T-helper 17 cell (primary cell): Measurements from ENCODE around the gene ARID5B. TPM values are rescaled to one million over a fixed set of nuclear protein-coding genes. Genes with fewer than 3 reads are reported as not detected.
A peak's percentile ranks its signal among the peaks of the same experiment; 100 is the strongest.

ENCODE experiments used
- ATAC-seq: fragments of 150-1000 bp; cut with Tn5 transposase; 2 replicates; pipeline ENCODE4 v1.10.0; 2021; ENCODE audit warnings: mild to moderate bottlenecking, moderate library complexity
- DNase-seq, 3 donors: peaks; one replicate each; pipeline versions ENCODE4 v3.0.0 to v3.0.0-alpha.2; 2020 to 2021
- H3K9me3 ChIP-seq: one replicate; pipeline ENCODE4 v1.7.0; 2013; ENCODE audit warnings: low read length, mild to moderate bottlenecking; ENCODE audit not compliant: control insufficient read depth, poor library complexity, severe bottlenecking
- H3K27ac Mint-ChIP-seq: one replicate; pipeline ENCODE4 v1.8.0; 2022; ENCODE audit warnings: mild to moderate bottlenecking, moderate library complexity, mixed read lengths
- H3K27me3 Mint-ChIP-seq: one replicate; pipeline ENCODE4 v1.8.0; 2022; ENCODE audit warnings: mixed read lengths
- H3K36me3 Mint-ChIP-seq: one replicate; pipeline ENCODE4 v1.8.0; 2022; ENCODE audit warnings: low read depth, mixed read lengths
- H3K4me1 Mint-ChIP-seq: one replicate; pipeline ENCODE4 v1.8.0; 2022; ENCODE audit warnings: mild to moderate bottlenecking, mixed read lengths
- H3K4me3 Mint-ChIP-seq: one replicate; pipeline ENCODE4 v1.8.0; 2022; ENCODE audit warnings: mild to moderate bottlenecking, moderate library complexity, mixed read lengths
- total RNA-seq, 4 donors: library from RNA in 2 of 4; stranded (reverse) in 2 of 4; gene quantifications; one replicate each; pipeline ENCODE4 v1.2.3 and lab custom pipeline; 2022 to 2026

ARID5B gene
- total RNA-seq, 2 donors from 2014 or later: 58.2 to 67.6 TPM

GRCh38 chr10:62043421-62044021, 142.0 kb downstream of the ARID5B start:
- no peaks in the 10 kb centered on the region for H3K27me3 Mint-ChIP-seq
- H3K36me3 Mint-ChIP-seq: no peaks in the 10 kb centered on the region
- no peak for ATAC-seq
- H3K27ac Mint-ChIP-seq: peak overlapping the region; percentile 99
- peak overlapping the region; percentile 59 for H3K4me3 Mint-ChIP-seq
- no peak for DNase-seq
- peaks cover 72% of the 10 kb centered on the region for H3K4me1 Mint-ChIP-seq
- H3K9me3 ChIP-seq: no peaks in the 10 kb centered on the region

- H3K27me3 Mint-ChIP-seq: no peaks in the 10 kb centered on the region
- DNase-seq (no peak), ATAC-seq (no peak)
- H3K4me3 Mint-ChIP-seq: peak overlapping the region; percentile 47
- peaks cover 71% of the 10 kb centered on the region for H3K4me1 Mint-ChIP-seq
- H3K9me3 ChIP-seq: no peaks in the 10 kb centered on the region
- peak overlapping the region; percentile 99 for H3K27ac Mint-ChIP-seq
- H3K36me3 Mint-ChIP-seq: no peaks in the 10 kb centered on the region
Observed at GRCh38 chr10:62044566-62044965, 143.1 kb downstream of the ARID5B start.

GRCh38 chr10:62045765-62046521, 144.4 kb downstream of the ARID5B start:
- H3K4me3 Mint-ChIP-seq: peak overlapping the region; percentile 87
- no peak for ATAC-seq
- DNase-seq: no peak
- H3K27me3 Mint-ChIP-seq: no peaks in the 10 kb centered on the region
- H3K9me3 ChIP-seq: no peaks in the 10 kb centered on the region
- peaks cover 2% of the 10 kb centered on the region for H3K36me3 Mint-ChIP-seq
- peaks cover 76% of the 10 kb centered on the region for H3K4me1 Mint-ChIP-seq
- H3K27ac Mint-ChIP-seq: peak overlapping the region; percentile 99

GRCh38 chr10:62046522-62047227, 145.2 kb downstream of the ARID5B start:
- ATAC-seq: peak; percentile 23
- H3K27me3 Mint-ChIP-seq: no peaks in the 10 kb centered on the region
- peaks cover 3% of the 10 kb centered on the region for H3K36me3 Mint-ChIP-seq
- H3K9me3 ChIP-seq: no peaks in the 10 kb centered on the region
- no peak for DNase-seq
- peak overlapping the region; percentile 99 for H3K27ac Mint-ChIP-seq
- H3K4me1 Mint-ChIP-seq: peaks cover 75% of the 10 kb centered on the region
- peak overlapping the region; percentile 87 for H3K4me3 Mint-ChIP-seq

- H3K27ac Mint-ChIP-seq: peak overlapping the region; percentile 99
- no peak for DNase-seq
- peak overlapping the region; percentile 95 for H3K4me3 Mint-ChIP-seq
- H3K4me1 Mint-ChIP-seq: peaks cover 73% of the 10 kb centered on the region
- no peak for ATAC-seq
- H3K9me3 ChIP-seq: no peaks in the 10 kb centered on the region
- peaks cover 3% of the 10 kb centered on the region for H3K36me3 Mint-ChIP-seq
- H3K27me3 Mint-ChIP-seq: no peaks in the 10 kb centered on the region
Observed at GRCh38 chr10:62047228-62047892, 145.9 kb downstream of the ARID5B start.

GRCh38 chr10:62047960-62048383, 146.5 kb downstream of the ARID5B start:
- DNase-seq: no peak
- ATAC-seq: no peak
- H3K4me3 Mint-ChIP-seq: peak overlapping the region; percentile 95

GRCh38 chr10:62048470-62048869, 147.0 kb downstream of the ARID5B start:
- peak overlapping the region; percentile 95 for H3K4me3 Mint-ChIP-seq
- peaks cover 7% of the 10 kb centered on the region for H3K36me3 Mint-ChIP-seq
- peaks cover 74% of the 10 kb centered on the region for H3K4me1 Mint-ChIP-seq
- no peaks in the 10 kb centered on the region for H3K27me3 Mint-ChIP-seq
- H3K9me3 ChIP-seq: no peaks in the 10 kb centered on the region
- no peak for ATAC-seq
- no peak for DNase-seq
- peak overlapping the region; percentile 99 for H3K27ac Mint-ChIP-seq

More at GRCh38 chr10:62047960-62048383, 146.5 kb downstream of the ARID5B start:
- H3K9me3 ChIP-seq: no peaks in the 10 kb centered on the region
- no peaks in the 10 kb centered on the region for H3K27me3 Mint-ChIP-seq
- H3K36me3 Mint-ChIP-seq: peaks cover 7% of the 10 kb centered on the region
- H3K27ac Mint-ChIP-seq: peak overlapping the region; percentile 99
- H3K4me1 Mint-ChIP-seq: peaks cover 75% of the 10 kb centered on the region

- H3K27ac Mint-ChIP-seq: peak overlapping the region; percentile 99
- no peaks in the 10 kb centered on the region for H3K27me3 Mint-ChIP-seq
- peaks cover 7% of the 10 kb centered on the region for H3K36me3 Mint-ChIP-seq
- peak overlapping the region; percentile 95 for H3K4me3 Mint-ChIP-seq
- H3K4me1 Mint-ChIP-seq: peaks cover 77% of the 10 kb centered on the region
- ATAC-seq: peak; percentile 30
- H3K9me3 ChIP-seq: no peaks in the 10 kb centered on the region
- DNase-seq: peak; percentile 24 to 44 (median 39)
Observed at GRCh38 chr10:62048919-62049623, 147.6 kb downstream of the ARID5B start.

- Mint-ChIP-seq H3K36me3 (peaks cover 7% of the 10 kb centered on the region), H3K27me3 (no peaks in the 10 kb centered on the region), H3K4me3 (peak overlapping the region; percentile 95), H3K4me1 (peaks cover 79% of the 10 kb centered on the region), H3K27ac (peak overlapping the region; percentile 99)
- H3K9me3 ChIP-seq: no peaks in the 10 kb centered on the region
- ATAC-seq: no peak
- no peak for DNase-seq
Observed at GRCh38 chr10:62049624-62050345, 148.3 kb downstream of the ARID5B start.

GRCh38 chr10:62050346-62050892, 148.9 kb downstream of the ARID5B start:
- no peaks in the 10 kb centered on the region for H3K9me3 ChIP-seq
- Mint-ChIP-seq H3K36me3 (peaks cover 7% of the 10 kb centered on the region), H3K27me3 (no peaks in the 10 kb centered on the region), H3K4me3 (peak overlapping the region; percentile 95), H3K27ac (peak overlapping the region; percentile 99), H3K4me1 (peaks cover 76% of the 10 kb centered on the region)
- ATAC-seq: peak; percentile 8
- no peak for DNase-seq

- no peaks in the 10 kb centered on the region for H3K9me3 ChIP-seq
- peaks cover 7% of the 10 kb centered on the region for H3K36me3 Mint-ChIP-seq
- peak overlapping the region; percentile 99 for H3K27ac Mint-ChIP-seq
- no peaks in the 10 kb centered on the region for H3K27me3 Mint-ChIP-seq
- DNase-seq: peak; percentile 36 to 66 (median 58)
- peak overlapping the region; percentile 95 for H3K4me3 Mint-ChIP-seq
- peaks cover 71% of the 10 kb centered on the region for H3K4me1 Mint-ChIP-seq
- peak; percentile 83 for ATAC-seq
Observed at GRCh38 chr10:62050893-62051433, 149.5 kb downstream of the ARID5B start.
